HUES6 (cell line): Measurements from ENCODE around the gene ESAM.

Source experiments
- H3K27ac ChIP-seq: 2 replicates; pipeline ENCODE4 v1.7.0; 2013; ENCODE audit warnings: low read depth, mild to moderate bottlenecking, low read length, inconsistent platforms
- H3K27me3 ChIP-seq: 2 replicates; pipeline ENCODE4 v1.6.1; 2013; ENCODE audit warnings: low read length; ENCODE audit not compliant: control insufficient read depth, insufficient read depth
- H3K36me3 ChIP-seq: 2 replicates; pipeline ENCODE4 v1.6.1; 2013; ENCODE audit warnings: low read length; ENCODE audit not compliant: control insufficient read depth, insufficient read depth
- H3K4me1 ChIP-seq: 2 replicates; pipeline ENCODE4 v1.6.1; 2013; ENCODE audit warnings: low read length; ENCODE audit not compliant: control insufficient read depth, insufficient read depth
- H3K4me3 ChIP-seq: 2 replicates; pipeline ENCODE4 v1.5.1; 2013; ENCODE audit warnings: low read depth, low read length
- H3K9ac ChIP-seq: one replicate; pipeline ENCODE4 v1.6.1; 2013; ENCODE audit warnings: mild to moderate bottlenecking, low read length
- H3K9me3 ChIP-seq: 2 replicates; pipeline ENCODE4 v1.6.1; 2013; ENCODE audit warnings: low read depth, low read length; ENCODE audit not compliant: control insufficient read depth, insufficient read depth

The ESAM gene

DNA sequence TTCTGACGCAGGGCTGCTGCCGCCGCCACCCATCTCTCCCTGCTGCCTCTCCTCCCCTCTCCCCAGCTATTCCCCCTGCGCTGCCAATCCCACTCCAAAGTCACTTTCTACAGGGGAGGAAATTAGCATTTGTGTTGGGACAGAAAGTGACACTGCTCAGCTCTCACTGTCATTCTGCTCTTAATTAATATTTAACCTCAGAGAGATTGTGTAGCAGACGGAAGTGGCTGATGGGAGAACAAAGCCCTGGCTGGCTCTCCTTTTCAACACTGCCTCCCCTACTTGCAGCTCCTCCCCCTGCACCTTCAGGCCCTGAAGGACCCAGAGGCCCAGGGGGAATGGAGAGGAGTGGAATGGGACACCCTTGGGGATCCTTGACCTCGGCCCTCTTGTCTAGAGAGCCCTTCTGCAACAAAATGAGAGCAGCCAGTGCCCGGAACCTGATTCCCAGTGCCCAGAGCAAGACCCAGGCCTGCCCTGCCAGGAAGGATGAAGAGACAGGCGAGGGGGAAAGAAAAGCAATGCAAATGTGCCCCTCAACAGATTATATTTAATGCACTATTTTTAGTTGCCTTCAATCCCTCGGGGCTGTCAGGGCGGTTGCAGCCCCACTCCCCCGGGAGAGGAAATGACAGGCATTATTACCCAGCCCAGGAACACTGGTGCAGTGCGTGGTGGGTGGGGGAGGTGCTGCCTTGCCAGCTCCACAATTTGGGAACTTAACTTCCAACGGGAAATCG lies 36.9 kb downstream of the ESAM start:
- no peaks in the 10 kb centered on the region for H3K9me3 ChIP-seq
- no peak overlapping the region for H3K27ac ChIP-seq
- peaks cover 69% of the 10 kb centered on the region for H3K27me3 ChIP-seq
- H3K4me3 ChIP-seq: peak overlapping the region; percentile 19; the same call in 1 of the 2 replicates
- no peaks in the 10 kb centered on the region for H3K36me3 ChIP-seq
- peaks cover 24% of the 10 kb centered on the region for H3K4me1 ChIP-seq
- no peak overlapping the region for H3K9ac ChIP-seq

DNA sequence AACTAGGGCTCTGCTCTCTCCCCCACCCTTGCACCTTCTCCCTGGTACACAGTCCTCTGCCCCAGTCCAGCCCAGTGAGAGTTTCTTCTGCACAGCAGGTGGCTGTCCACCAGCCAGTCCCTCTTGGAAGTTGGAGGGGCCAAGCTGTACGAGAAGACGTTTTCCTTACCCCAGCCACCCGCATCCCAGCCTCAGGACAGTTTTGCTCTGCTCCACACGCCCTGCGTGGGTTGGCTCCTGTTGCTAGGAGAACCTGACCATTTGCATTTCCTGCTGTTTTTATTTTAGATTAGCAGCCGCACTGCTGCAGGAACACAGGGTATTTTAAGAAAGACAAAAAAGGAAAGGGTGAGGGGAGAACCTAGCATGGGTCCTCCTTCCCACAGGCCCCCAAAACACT lies 39.9 kb downstream of the ESAM start:
- Histone ChIP-seq H3K4me3 (no peak overlapping the region), H3K36me3 (no peaks in the 10 kb centered on the region), H3K9me3 (no peaks in the 10 kb centered on the region), H3K4me1 (peaks cover 37% of the 10 kb centered on the region), H3K27ac (no peak overlapping the region), H3K9ac (no peak overlapping the region), H3K27me3 (peaks cover 95% of the 10 kb centered on the region)

DNA sequence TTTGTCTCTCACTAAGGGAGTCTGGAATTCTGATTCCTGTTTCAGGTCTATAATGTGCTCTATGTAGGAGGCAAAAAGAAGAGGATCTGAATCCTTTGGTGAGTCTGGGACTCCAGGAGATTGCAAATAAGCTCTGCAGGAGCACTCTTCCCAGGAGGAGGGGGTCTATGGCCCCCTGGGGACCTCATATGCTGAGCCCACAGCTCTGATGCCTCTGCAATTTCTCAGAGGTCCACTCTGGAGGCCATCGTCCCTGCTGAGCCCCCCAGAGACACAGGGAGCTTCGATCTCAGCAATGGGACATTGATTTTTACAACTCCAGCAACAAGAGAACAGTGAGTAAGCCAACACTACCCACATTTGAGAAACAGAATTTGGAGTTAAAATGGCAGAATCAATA lies 42.6 kb downstream of the ESAM start:
- H3K9ac ChIP-seq: no peak overlapping the region
- H3K27me3 ChIP-seq: peaks cover 100% of the 10 kb centered on the region
- H3K9me3 ChIP-seq: no peaks in the 10 kb centered on the region
- no peaks in the 10 kb centered on the region for H3K36me3 ChIP-seq
- H3K4me3 ChIP-seq: no peak overlapping the region
- H3K27ac ChIP-seq: no peak overlapping the region
- H3K4me1 ChIP-seq: peaks cover 19% of the 10 kb centered on the region

DNA sequence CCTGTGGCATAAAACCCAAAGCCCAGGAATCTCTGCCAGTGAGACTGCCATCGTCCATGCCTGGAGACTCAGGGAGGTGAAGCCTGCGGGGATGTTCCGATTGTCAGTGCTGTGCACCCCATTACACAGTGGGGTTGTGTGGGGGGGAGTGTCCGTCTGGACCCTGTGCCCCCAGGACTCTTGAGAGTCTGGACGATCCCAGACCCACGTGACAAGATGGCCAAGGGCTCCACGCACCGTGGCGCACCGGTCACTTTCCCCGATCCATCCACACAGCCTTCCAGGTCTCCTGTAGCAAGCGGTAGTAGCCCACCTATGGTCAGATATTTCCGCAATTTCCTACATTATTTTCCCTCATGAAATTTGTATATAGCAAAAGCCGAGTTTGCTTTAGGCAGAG lies 43.3 kb downstream of the ESAM start:
- peak overlapping the region; percentile 65 for H3K4me3 ChIP-seq

DNA sequence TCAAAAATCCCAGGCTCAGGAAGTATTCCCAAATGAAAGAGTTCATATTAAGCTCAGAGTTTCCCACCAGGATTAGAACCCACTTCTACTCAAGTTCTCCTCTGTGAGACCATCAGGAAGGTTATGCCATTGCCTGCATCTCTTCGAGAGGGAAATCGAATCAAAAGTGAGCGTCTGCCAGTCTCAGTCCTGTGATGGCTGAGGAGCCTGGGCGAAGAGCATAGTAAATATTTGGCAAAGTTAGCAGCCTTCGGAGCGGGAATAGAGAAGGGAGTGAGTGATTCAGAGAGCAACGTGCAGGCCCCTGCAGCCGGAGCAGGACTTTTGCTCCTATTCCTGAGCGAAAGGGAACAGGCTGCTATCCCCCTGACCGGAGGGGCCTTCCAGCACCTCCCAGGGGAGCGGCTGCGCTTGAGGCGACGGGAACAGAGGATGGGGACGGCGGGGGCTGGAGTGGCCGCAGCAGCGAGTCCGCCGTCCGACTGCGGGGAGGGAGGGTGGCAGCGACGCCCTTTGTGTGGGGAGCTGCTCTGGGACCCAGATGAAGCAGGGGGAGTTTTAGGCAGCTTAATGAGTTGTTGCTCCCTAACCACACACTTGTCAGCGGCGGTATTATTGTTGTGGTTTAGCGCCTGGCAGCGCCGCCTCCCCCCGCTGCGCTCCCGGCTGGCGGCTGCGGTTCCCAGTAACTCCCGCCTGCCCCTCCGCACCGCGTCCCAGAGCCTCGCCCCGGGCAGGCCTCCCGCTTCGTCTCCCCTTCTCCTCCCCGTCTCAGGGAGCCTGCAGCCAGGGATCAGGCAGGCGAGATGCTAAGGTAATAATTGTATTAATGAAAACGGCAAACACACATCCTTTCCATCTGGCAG lies 44.1 kb downstream of the ESAM start:
- Histone ChIP-seq H3K4me3 (peak overlapping the region; percentile 65), H3K27ac (no peak overlapping the region), H3K9ac (peak overlapping the region; percentile 27), H3K9me3 (no peaks in the 10 kb centered on the region), H3K27me3 (peaks cover 93% of the 10 kb centered on the region), H3K4me1 (peaks cover 17% of the 10 kb centered on the region), H3K36me3 (no peaks in the 10 kb centered on the region)

More for the DNA sequence above, 43.3 kb downstream of the ESAM start:
- no peaks in the 10 kb centered on the region for H3K36me3 ChIP-seq
- no peak overlapping the region for H3K9ac ChIP-seq
- no peak overlapping the region for H3K27ac ChIP-seq
- H3K4me1 ChIP-seq: peaks cover 17% of the 10 kb centered on the region
- no peaks in the 10 kb centered on the region for H3K9me3 ChIP-seq
- H3K27me3 ChIP-seq: peaks cover 100% of the 10 kb centered on the region

DNA sequence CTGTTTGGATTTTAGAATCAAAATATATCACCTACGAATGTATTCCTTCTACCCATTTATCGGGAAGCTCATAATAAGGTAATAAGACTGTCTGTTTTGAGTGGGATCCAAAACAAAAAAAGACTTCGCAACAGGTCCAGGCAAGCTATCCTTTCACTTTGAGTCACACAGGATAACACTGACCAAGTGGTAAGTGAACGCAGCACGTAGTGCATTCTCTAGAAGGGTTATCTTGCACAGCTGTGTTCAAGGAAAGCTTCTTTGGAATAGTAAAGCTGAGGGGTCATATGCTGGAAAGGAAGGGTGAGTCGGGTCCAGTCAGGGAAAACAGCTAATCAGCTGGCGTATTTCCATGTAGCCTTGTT lies 44.7 kb downstream of the ESAM start:
- Histone ChIP-seq H3K27ac (no peak overlapping the region), H3K4me3 (peak overlapping the region; percentile 65)

DNA sequence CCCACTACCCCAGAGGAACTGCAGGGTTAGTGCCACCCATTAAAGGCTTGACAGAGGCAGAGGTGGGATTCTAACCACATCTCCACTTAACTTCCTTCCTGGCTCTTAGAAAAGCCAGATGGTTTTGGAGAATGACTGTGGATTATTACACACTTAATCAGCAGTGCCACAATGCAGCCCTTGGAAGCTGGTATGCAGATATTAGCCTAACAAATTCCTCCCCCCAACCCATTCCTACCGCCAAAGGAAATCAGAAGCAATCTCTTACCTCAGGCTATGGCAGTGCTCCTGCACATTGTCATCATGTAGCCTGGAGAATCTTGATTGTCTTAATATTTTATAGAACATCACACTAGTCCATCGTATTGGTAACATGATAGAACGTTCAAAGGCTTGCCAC lies 45.5 kb downstream of the ESAM start:
- no peak overlapping the region for H3K9ac ChIP-seq
- no peaks in the 10 kb centered on the region for H3K36me3 ChIP-seq
- H3K4me3 ChIP-seq: no peak overlapping the region
- H3K4me1 ChIP-seq: peaks cover 17% of the 10 kb centered on the region
- peaks cover 78% of the 10 kb centered on the region for H3K27me3 ChIP-seq
- H3K9me3 ChIP-seq: no peaks in the 10 kb centered on the region
- no peak overlapping the region for H3K27ac ChIP-seq

More for the DNA sequence above, 44.7 kb downstream of the ESAM start:
- no peaks in the 10 kb centered on the region for H3K36me3 ChIP-seq
- H3K4me1 ChIP-seq: peaks cover 17% of the 10 kb centered on the region
- peaks cover 87% of the 10 kb centered on the region for H3K27me3 ChIP-seq
- H3K9me3 ChIP-seq: no peaks in the 10 kb centered on the region
- H3K9ac ChIP-seq: no peak overlapping the region

DNA sequence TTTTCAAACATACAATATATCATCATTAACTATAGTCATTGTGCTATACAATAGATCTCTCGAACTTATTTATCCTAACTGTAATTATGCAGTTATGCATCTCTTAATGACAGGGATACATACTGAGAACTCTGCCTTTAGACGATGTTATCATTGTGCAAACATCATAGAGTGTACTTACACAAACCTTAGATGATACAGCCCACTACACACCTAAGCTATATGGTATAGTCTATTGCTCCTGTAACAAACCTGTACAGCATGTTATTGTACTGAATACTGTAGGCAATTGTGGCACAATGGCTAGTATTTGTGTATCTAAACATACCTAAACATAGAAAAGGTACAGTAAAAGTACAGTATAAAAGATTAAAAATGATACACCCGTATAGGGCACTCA lies 49.7 kb downstream of the ESAM start:
- no peak overlapping the region for H3K4me3 ChIP-seq
- no peak overlapping the region for H3K9ac ChIP-seq
- peaks cover 36% of the 10 kb centered on the region for H3K27me3 ChIP-seq
- H3K4me1 ChIP-seq: peaks cover 1% of the 10 kb centered on the region; the same call in 1 of the 2 replicates
- H3K27ac ChIP-seq: no peak overlapping the region
- no peaks in the 10 kb centered on the region for H3K36me3 ChIP-seq
- peaks cover 6% of the 10 kb centered on the region for H3K9me3 ChIP-seq

DNA sequence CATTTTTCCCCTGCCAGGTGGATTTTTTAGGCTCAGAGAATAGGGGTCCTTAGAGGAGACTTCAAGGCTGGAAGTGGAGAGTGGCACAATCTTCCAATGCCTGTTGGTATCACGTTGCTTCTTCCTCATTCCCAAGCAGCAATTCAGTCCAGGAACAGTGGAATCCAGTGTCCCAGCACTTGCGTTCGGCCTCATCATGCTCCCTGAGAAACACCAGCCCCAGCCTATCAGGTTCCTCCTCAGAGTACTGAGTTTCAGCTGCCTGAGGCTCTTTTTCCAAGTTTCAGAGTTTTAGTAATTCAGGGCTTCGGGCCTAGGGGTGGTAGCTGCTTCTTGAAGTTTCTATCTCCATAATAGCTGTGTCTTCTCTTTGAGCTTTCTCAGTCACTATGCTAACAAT lies 54.3 kb downstream of the ESAM start:
- Histone ChIP-seq H3K27me3 (no peaks in the 10 kb centered on the region; the same call in 1 of the 2 replicates), H3K36me3 (no peaks in the 10 kb centered on the region), H3K27ac (no peak overlapping the region), H3K9me3 (peaks cover 10% of the 10 kb centered on the region), H3K9ac (no peak overlapping the region), H3K4me3 (no peak overlapping the region), H3K4me1 (no peaks in the 10 kb centered on the region)
